WTC11 (cell line): ENCODE results near the gene NGB. TPM values are rescaled to one million over a fixed set of nuclear protein-coding genes. Genes with fewer than 3 reads are reported as not detected.

Experiments
- ATAC-seq: fragments of 200-7000 bp; cut with Tn5 transposase; 2 replicates; pipeline ENCODE4 v1.10.0; 2021; ENCODE audit warnings: mild to moderate bottlenecking, moderate library complexity
- CTCF ChIA-PET: fragments of 300-600 bp; sonication (Branson Sonifier 250); formaldehyde crosslinking; loops from one replicate; lab custom pipeline; 2021; ENCODE audit warnings: antibody characterized with exemption; lab: Charles Lee
- POLR2A ChIA-PET: fragments of 350-600 bp; sonication (Branson Sonifier 250); formaldehyde crosslinking; loops from one replicate; lab custom pipeline; 2021; ENCODE audit warnings: antibody characterized with exemption; lab: Charles Lee
- DNase-seq: peaks from one replicate; pipeline ENCODE4 v3.0.0; 2021; ENCODE audit warnings: low spot score
- H3K27ac Mint-ChIP-seq: 2 replicates; pipeline ENCODE4 v1.8.0; 2021; ENCODE audit warnings: mixed read lengths
- H3K27me3 Mint-ChIP-seq: 2 replicates; pipeline ENCODE4 v1.8.0; 2021; ENCODE audit warnings: low read depth, mild to moderate bottlenecking, moderate library complexity, mixed read lengths
- H3K36me3 Mint-ChIP-seq: 2 replicates; pipeline ENCODE4 v1.8.0; 2021; ENCODE audit warnings: mixed read lengths
- H3K4me1 Mint-ChIP-seq: 2 replicates; pipeline ENCODE4 v1.8.0; 2022; ENCODE audit warnings: mixed read lengths
- H3K4me3 Mint-ChIP-seq: 2 replicates; pipeline ENCODE4 v1.8.0; 2021; ENCODE audit warnings: mild to moderate bottlenecking, moderate library complexity, mixed read lengths
- H3K9me3 Mint-ChIP-seq: 2 replicates; pipeline ENCODE4 v1.8.0; 2021; ENCODE audit warnings: mixed read lengths
- CBFB ChIP-seq: sonication (generic); formaldehyde crosslinking; IDR thresholded peaks from 2 replicates; pipeline ENCODE4 v1.8.1; 2022; ENCODE audit warnings: mild to moderate bottlenecking, low read depth, missing genetic modification reagents
- CREB1 ChIP-seq: sonication (generic); formaldehyde crosslinking; IDR thresholded peaks from 2 replicates; pipeline ENCODE4 v1.8.0; 2023; ENCODE audit warnings: mild to moderate bottlenecking, missing genetic modification reagents
- FOXJ3 ChIP-seq: sonication (generic); formaldehyde crosslinking; IDR thresholded peaks from 2 replicates; pipeline ENCODE4 v1.9.0; 2021; ENCODE audit warnings: missing genetic modification reagents, mild to moderate bottlenecking, borderline replicate concordance
- HMGA2 ChIP-seq: fragments of 250-450 bp; sonication (Bioruptor Pico); IDR thresholded peaks from 2 replicates; pipeline ENCODE4 v1.4.0; 2021; ENCODE audit warnings: mild to moderate bottlenecking, moderate library complexity
- JAZF1 ChIP-seq: fragments of 250-450 bp; sonication (Bioruptor Pico); IDR thresholded peaks from 2 replicates; pipeline ENCODE4 v1.9.0; 2021; ENCODE audit warnings: moderate library complexity, mild to moderate bottlenecking, inconsistent platforms
- JUN ChIP-seq: sonication (generic); formaldehyde crosslinking; IDR thresholded peaks from 2 replicates; pipeline ENCODE4 v1.8.0; 2023; ENCODE audit warnings: mild to moderate bottlenecking, missing genetic modification reagents
- KAT7 ChIP-seq: sonication (generic); formaldehyde crosslinking; IDR thresholded peaks from 2 replicates; pipeline ENCODE4 v1.8.1; 2023; ENCODE audit warnings: missing genetic modification reagents, mild to moderate bottlenecking, borderline replicate concordance
- NFYB ChIP-seq: sonication (generic); formaldehyde crosslinking; conservative IDR thresholded peaks from 2 replicates; pipeline ENCODE4 v1.8.0; 2022; ENCODE audit warnings: low read depth, missing genetic modification reagents
- NR3C1 ChIP-seq: sonication (generic); formaldehyde crosslinking; conservative IDR thresholded peaks from 2 replicates; pipeline ENCODE4 v1.8.1; 2023; ENCODE audit warnings: low read depth, mild to moderate bottlenecking, missing genetic modification reagents
- RELA ChIP-seq: sonication (generic); formaldehyde crosslinking; IDR thresholded peaks from 2 replicates; pipeline ENCODE4 v1.8.1; 2022; ENCODE audit warnings: missing genetic modification reagents, mild to moderate bottlenecking, borderline replicate concordance
- SMAD4 ChIP-seq: sonication (generic); formaldehyde crosslinking; IDR thresholded peaks from 2 replicates; pipeline ENCODE4 v1.8.0; 2022; ENCODE audit warnings: mild to moderate bottlenecking, missing genetic modification reagents
- TP53 ChIP-seq: sonication (generic); formaldehyde crosslinking; IDR thresholded peaks from 2 replicates; pipeline ENCODE4 v1.8.1; 2023; ENCODE audit warnings: mild to moderate bottlenecking, missing genetic modification reagents
- ZNF121 ChIP-seq: sonication (generic); formaldehyde crosslinking; IDR thresholded peaks from 2 replicates; pipeline ENCODE4 v1.8.0; 2023; ENCODE audit warnings: missing genetic modification reagents
- ZNF138 ChIP-seq: sonication (generic); formaldehyde crosslinking; conservative IDR thresholded peaks from 2 replicates; pipeline ENCODE4 v1.8.1; 2022; ENCODE audit warnings: mild to moderate bottlenecking, moderate library complexity, missing genetic modification reagents
- ZNF396 ChIP-seq: fragments of 250-450 bp; sonication (Bioruptor Pico); IDR thresholded peaks from 2 replicates; pipeline ENCODE4 v1.8.0; 2021; ENCODE audit warnings: mild to moderate bottlenecking, moderate library complexity, borderline replicate concordance
- ZNF423 ChIP-seq: fragments of 250-450 bp; sonication (Bioruptor Pico); IDR thresholded peaks from 2 replicates; pipeline ENCODE4 v2.1.2; 2022; ENCODE audit warnings: mild to moderate bottlenecking, moderate library complexity
- total RNA-seq: library from RNA; stranded (reverse); gene quantifications from 3 replicates; pipeline ENCODE4 v1.2.3, GENCODE V29; 2021
- TF ChIP-seq, protein P1 (sequence below): sonication (generic); formaldehyde crosslinking; IDR thresholded peaks from 2 replicates; pipeline ENCODE4 v1.8.1; 2023; ENCODE audit warnings: mild to moderate bottlenecking, missing genetic modification reagents
- TF ChIP-seq, protein P2 (sequence below): fragments of 200-600 bp; IDR thresholded peaks from 2 replicates; pipeline ENCODE4 v1.8.0; 2022; ENCODE audit warnings: antibody characterized with exemption
- TF ChIP-seq, protein P3 (sequence below): sonication (generic); formaldehyde crosslinking; IDR thresholded peaks from 2 replicates; pipeline ENCODE4 v1.8.0; 2022; ENCODE audit warnings: mild to moderate bottlenecking, missing genetic modification reagents
- TF ChIP-seq, protein P4 (sequence below): sonication (generic); formaldehyde crosslinking; conservative IDR thresholded peaks from 2 replicates; pipeline ENCODE4 v1.8.1; 2023; ENCODE audit warnings: mild to moderate bottlenecking, low read depth, missing genetic modification reagents, moderate library complexity
- TF ChIP-seq, protein P5 (sequence below): sonication (generic); formaldehyde crosslinking; IDR thresholded peaks from 2 replicates; pipeline ENCODE4 v1.8.1; 2023; ENCODE audit warnings: mild to moderate bottlenecking, missing genetic modification reagents, moderate library complexity
- TF ChIP-seq, protein P6 (sequence below): sonication (generic); formaldehyde crosslinking; IDR thresholded peaks from 2 replicates; pipeline ENCODE4 v1.8.0; 2022; ENCODE audit warnings: mild to moderate bottlenecking, missing genetic modification reagents
- TF ChIP-seq, protein P7 (sequence below): sonication (generic); formaldehyde crosslinking; IDR thresholded peaks from 2 replicates; pipeline ENCODE4 v1.8.0; 2023; ENCODE audit warnings: mild to moderate bottlenecking, missing genetic modification reagents
- TF ChIP-seq, protein P8 (sequence below): sonication (generic); formaldehyde crosslinking; IDR thresholded peaks from 2 replicates; pipeline ENCODE4 v1.8.1; 2022; ENCODE audit warnings: missing genetic modification reagents, borderline replicate concordance

NGB gene
- total RNA-seq, 1 experiment from 2014 or later, result 0.33 TPM

DNA sequence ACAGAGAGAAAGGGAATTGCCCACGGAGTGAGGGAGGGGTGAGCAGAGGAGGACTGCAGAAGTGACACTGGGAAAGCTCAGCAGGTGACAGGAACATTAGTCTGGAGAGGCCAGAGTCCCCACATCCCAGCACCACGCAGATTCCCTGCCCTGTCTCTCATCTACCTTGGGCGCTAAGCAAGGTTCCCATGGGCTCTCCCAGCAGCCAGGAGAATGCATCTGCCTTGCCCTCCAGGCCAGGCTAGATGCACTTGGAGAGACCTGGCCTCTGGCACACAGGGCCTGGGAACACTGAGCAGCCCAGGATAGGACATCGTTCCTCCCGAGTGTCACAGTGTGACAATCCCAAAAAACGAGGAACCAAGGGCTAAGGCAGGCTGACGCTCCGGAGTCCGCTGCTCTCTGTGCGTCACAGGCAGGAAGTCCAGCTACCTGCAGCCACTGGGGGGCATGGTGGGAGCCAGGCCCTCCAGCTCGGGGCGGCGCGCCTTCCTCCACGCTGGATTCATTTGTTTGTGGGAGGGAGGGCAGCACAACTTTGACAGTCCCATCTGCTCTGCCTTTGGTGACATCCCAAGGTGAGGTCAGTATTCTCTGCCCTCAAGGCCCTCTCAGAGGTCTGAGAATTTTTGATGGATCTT is 5.4 kb upstream of the NGB start (continued):
- no peak for TF ChIP-seq CREB1 (CRISPR knock-in tag)
- TF ChIP-seq KAT7 (CRISPR knock-in tag), result no peak
- no peak for TF ChIP-seq ZNF138 (CRISPR knock-in tag)
- TF ChIP-seq SMAD4 (CRISPR knock-in tag), result no peak
- TF ChIP-seq ZNF423 (CRISPR knock-in tag), result no peak
- TF ChIP-seq, protein P1, sequence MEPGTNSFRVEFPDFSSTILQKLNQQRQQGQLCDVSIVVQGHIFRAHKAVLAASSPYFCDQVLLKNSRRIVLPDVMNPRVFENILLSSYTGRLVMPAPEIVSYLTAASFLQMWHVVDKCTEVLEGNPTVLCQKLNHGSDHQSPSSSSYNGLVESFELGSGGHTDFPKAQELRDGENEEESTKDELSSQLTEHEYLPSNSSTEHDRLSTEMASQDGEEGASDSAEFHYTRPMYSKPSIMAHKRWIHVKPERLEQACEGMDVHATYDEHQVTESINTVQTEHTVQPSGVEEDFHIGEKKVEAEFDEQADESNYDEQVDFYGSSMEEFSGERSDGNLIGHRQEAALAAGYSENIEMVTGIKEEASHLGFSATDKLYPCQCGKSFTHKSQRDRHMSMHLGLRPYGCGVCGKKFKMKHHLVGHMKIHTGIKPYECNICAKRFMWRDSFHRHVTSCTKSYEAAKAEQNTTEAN, result no peak
- TF ChIP-seq, protein P2, sequence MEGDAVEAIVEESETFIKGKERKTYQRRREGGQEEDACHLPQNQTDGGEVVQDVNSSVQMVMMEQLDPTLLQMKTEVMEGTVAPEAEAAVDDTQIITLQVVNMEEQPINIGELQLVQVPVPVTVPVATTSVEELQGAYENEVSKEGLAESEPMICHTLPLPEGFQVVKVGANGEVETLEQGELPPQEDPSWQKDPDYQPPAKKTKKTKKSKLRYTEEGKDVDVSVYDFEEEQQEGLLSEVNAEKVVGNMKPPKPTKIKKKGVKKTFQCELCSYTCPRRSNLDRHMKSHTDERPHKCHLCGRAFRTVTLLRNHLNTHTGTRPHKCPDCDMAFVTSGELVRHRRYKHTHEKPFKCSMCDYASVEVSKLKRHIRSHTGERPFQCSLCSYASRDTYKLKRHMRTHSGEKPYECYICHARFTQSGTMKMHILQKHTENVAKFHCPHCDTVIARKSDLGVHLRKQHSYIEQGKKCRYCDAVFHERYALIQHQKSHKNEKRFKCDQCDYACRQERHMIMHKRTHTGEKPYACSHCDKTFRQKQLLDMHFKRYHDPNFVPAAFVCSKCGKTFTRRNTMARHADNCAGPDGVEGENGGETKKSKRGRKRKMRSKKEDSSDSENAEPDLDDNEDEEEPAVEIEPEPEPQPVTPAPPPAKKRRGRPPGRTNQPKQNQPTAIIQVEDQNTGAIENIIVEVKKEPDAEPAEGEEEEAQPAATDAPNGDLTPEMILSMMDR, result no peak
- TF ChIP-seq RELA (CRISPR knock-in tag), result no peak
- TF ChIP-seq JAZF1, result no peak
- TF ChIP-seq CBFB (CRISPR knock-in tag), result no peak
- TF ChIP-seq, protein P3, sequence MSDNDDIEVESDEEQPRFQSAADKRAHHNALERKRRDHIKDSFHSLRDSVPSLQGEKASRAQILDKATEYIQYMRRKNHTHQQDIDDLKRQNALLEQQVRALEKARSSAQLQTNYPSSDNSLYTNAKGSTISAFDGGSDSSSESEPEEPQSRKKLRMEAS (CRISPR knock-in tag), result no peak
- no peak for TF ChIP-seq HMGA2 (CRISPR knock-in tag)
- no peak for TF ChIP-seq NFYB (CRISPR knock-in tag)

DNA sequence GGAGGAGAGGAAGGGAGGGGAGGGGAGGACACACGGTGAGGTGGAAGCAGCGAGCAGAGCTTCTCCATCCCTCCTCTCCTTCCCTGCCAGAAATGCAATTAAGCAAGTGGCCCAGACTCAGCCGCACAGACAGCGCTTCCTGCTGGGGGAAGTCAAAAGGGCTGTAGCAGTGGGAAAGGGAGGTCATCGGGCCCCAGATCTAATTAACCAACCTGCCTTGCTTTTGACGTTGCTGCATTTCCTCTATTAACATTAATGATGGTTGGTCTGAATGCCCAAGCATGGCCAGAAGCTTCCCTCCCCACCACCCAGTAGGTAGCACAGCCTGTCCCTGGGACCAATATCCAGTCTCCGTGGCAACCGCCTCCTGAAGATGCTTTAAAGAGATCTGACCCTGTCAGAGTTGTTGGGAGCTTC is 4.6 kb upstream of the NGB start:
- Mint-ChIP-seq H3K9me3 (no peaks in the 10 kb centered on the region), H3K27me3 (peaks cover 33% of the 10 kb centered on the region), H3K27ac (no peak overlapping the region), H3K4me3 (no peak overlapping the region), H3K36me3 (peaks cover 6% of the 10 kb centered on the region; the same call in 1 of the 2 replicates), H3K4me1 (peaks cover 3% of the 10 kb centered on the region; the same call in 1 of the 2 replicates)
- DNase-seq (no peak), ATAC-seq (peak; percentile 48)
- ChIA-PET POLR2A (no interaction called here), CTCF (interaction anchor here (0.7 to 4.7 kb wide), 10 partner anchors 15 to 403 kb away, joined by 3 to 26 read pairs (median 4); no protein-coding TSS in a partner anchor)
- TF ChIP-seq, protein P4, sequence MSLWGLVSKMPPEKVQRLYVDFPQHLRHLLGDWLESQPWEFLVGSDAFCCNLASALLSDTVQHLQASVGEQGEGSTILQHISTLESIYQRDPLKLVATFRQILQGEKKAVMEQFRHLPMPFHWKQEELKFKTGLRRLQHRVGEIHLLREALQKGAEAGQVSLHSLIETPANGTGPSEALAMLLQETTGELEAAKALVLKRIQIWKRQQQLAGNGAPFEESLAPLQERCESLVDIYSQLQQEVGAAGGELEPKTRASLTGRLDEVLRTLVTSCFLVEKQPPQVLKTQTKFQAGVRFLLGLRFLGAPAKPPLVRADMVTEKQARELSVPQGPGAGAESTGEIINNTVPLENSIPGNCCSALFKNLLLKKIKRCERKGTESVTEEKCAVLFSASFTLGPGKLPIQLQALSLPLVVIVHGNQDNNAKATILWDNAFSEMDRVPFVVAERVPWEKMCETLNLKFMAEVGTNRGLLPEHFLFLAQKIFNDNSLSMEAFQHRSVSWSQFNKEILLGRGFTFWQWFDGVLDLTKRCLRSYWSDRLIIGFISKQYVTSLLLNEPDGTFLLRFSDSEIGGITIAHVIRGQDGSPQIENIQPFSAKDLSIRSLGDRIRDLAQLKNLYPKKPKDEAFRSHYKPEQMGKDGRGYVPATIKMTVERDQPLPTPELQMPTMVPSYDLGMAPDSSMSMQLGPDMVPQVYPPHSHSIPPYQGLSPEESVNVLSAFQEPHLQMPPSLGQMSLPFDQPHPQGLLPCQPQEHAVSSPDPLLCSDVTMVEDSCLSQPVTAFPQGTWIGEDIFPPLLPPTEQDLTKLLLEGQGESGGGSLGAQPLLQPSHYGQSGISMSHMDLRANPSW (CRISPR knock-in tag), result no peak
- TF ChIP-seq ZNF396 (CRISPR knock-in tag) (no peak), FOXJ3 (CRISPR knock-in tag) (no peak), JUN (CRISPR knock-in tag) (no peak), SMAD4 (CRISPR knock-in tag) (no peak), TP53 (CRISPR knock-in tag) (no peak), ZNF121 (CRISPR knock-in tag) (no peak), JAZF1 (no peak), NR3C1 (CRISPR knock-in tag) (no peak)
- TF ChIP-seq, protein P5, sequence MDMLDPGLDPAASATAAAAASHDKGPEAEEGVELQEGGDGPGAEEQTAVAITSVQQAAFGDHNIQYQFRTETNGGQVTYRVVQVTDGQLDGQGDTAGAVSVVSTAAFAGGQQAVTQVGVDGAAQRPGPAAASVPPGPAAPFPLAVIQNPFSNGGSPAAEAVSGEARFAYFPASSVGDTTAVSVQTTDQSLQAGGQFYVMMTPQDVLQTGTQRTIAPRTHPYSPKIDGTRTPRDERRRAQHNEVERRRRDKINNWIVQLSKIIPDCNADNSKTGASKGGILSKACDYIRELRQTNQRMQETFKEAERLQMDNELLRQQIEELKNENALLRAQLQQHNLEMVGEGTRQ, result no peak
- TF ChIP-seq, protein P6, sequence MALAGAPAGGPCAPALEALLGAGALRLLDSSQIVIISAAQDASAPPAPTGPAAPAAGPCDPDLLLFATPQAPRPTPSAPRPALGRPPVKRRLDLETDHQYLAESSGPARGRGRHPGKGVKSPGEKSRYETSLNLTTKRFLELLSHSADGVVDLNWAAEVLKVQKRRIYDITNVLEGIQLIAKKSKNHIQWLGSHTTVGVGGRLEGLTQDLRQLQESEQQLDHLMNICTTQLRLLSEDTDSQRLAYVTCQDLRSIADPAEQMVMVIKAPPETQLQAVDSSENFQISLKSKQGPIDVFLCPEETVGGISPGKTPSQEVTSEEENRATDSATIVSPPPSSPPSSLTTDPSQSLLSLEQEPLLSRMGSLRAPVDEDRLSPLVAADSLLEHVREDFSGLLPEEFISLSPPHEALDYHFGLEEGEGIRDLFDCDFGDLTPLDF (CRISPR knock-in tag), result no peak
- TF ChIP-seq, protein P3 (CRISPR knock-in tag), result no peak
- TF ChIP-seq, protein P7, sequence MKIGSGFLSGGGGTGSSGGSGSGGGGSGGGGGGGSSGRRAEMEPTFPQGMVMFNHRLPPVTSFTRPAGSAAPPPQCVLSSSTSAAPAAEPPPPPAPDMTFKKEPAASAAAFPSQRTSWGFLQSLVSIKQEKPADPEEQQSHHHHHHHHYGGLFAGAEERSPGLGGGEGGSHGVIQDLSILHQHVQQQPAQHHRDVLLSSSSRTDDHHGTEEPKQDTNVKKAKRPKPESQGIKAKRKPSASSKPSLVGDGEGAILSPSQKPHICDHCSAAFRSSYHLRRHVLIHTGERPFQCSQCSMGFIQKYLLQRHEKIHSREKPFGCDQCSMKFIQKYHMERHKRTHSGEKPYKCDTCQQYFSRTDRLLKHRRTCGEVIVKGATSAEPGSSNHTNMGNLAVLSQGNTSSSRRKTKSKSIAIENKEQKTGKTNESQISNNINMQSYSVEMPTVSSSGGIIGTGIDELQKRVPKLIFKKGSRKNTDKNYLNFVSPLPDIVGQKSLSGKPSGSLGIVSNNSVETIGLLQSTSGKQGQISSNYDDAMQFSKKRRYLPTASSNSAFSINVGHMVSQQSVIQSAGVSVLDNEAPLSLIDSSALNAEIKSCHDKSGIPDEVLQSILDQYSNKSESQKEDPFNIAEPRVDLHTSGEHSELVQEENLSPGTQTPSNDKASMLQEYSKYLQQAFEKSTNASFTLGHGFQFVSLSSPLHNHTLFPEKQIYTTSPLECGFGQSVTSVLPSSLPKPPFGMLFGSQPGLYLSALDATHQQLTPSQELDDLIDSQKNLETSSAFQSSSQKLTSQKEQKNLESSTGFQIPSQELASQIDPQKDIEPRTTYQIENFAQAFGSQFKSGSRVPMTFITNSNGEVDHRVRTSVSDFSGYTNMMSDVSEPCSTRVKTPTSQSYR, result no peak
- TF ChIP-seq, protein P8, sequence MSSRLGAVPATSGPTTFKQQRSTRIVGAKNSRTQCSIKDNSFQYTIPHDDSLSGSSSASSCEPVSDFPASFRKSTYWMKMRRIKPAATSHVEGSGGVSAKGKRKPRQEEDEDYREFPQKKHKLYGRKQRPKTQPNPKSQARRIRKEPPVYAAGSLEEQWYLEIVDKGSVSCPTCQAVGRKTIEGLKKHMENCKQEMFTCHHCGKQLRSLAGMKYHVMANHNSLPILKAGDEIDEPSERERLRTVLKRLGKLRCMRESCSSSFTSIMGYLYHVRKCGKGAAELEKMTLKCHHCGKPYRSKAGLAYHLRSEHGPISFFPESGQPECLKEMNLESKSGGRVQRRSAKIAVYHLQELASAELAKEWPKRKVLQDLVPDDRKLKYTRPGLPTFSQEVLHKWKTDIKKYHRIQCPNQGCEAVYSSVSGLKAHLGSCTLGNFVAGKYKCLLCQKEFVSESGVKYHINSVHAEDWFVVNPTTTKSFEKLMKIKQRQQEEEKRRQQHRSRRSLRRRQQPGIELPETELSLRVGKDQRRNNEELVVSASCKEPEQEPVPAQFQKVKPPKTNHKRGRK (CRISPR knock-in tag), result no peak
